Measurements from ENCODE around the gene ADGB.

ADGB gene

DNA sequence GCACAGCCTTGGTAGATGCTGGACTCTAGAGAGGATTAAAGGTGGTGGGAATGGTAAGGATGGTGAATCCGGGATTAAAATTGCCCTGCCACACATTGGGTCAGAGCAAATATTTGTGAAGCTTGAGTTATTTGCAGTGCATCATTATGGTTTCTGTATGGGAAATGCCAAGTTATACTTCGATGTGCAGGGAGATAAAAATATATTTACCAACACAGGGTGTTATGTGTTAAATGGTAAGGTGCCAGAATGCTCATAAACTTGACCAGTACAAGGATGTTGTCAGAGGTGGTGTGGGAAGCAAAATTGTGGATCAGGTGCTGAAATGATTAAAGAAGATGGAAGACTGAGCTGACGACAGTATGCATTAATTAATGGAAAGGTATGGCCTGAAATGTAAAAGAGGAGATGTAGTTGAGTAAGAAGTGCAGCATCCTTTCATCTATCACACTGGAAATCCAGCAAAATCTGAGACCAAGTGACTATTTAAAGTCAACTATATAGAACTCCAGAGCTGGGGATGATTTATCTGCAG, 262.3 kb downstream of the ADGB start:
- no peak for DNase-seq (ENCODE audit: low spot score)

DNA sequence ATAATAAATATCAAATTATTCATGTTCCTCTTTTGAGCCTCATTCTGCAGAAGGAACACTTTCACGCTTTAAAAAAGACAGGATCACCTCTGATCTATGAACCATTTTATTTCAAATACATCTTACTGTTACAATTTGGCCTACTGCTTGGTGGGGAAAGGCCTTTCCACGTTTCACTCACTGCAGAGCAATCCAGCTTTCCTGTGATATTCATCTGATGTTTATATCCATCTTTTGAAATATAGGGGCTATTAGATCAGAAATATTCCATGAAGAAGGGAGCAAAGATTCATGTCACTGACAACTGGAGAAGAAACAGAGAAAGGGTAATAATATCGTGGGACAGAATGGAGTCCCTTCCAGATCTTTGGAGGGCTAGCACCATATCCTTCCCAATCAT, 262.9 kb downstream of the ADGB start:
- no peak for DNase-seq (ENCODE audit: low spot score)

DNA sequence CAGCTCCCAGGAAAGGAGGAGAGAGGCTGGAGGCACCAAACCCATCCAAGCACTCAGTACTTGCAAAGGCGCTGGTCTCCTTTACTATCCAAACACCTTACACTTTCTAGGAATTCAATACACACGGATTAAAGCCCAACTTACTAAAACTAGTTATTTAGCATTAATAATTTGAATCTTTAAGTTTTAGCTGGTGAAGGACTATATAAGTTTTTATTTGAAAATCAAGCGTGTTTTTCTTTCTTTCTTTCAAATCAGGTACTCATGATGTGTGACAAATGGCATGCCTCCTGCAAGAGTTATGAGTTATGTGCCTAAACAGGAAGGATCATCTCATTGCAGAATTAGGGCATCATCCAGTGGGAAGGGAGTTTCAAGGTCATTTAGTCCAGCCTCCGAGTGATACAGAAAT, 263.7 kb downstream of the ADGB start:
- DNase-seq (ENCODE audit: low spot score) = no peak

DNA sequence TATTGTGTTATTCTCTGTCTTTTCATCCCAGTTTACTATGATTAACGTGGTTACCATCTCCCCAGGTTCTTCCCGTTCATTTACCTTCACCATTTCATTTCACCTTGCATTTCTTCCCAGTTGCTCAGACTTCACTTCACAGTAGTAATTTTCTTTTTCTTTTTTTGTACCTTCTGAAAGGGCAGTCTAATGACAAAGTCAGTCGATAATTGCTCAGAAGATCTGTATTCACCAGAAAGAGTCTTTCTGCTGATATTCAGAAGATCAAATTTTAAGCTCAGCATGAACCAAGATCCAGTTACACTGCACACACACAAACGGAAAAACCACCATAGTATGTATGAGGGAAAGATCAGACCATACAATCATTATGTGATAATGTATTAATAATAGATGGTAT, 265.5 kb downstream of the ADGB start:
- DNase-seq (ENCODE audit: low spot score) = no peak

DNA sequence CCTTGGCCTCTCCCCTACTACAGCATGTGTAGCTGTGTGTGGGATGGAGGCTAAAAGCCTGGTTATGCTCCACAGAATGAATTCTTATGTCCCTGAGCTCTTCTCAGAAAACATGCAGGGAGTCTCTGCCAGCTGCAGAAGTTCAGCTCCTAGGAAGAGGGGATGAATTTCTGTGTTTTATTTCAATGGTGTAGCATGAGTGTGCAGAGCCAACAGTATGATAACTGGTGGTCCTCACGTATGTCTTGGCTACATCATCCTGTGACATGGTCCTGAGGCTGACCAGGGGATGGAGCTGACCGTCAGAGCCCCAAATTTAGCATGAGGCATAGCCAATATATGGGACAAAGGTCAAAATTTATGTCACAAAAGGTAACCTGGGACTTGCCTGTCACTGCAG, 266.1 kb downstream of the ADGB start:
- DNase-seq (ENCODE audit: low spot score) = no peak
